Measurements from ENCODE around the gene PTPRT. TPM values are rescaled to one million over a fixed set of nuclear protein-coding genes. Genes with fewer than 3 reads are reported as not detected.

The PTPRT gene
- total RNA-seq, 1 experiment from 2014 or later = not detected

- Histone ChIP-seq H3K27me3 (replicated peaks; ENCODE audit: insufficient read depth, low read depth, low read length, poor library complexity) (no peaks in the 10 kb centered on the region), H3K4me1 (ENCODE audit: insufficient read depth, low read length, poor library complexity, severe bottlenecking) (no peaks in the 10 kb centered on the region), H3K9me3 (ENCODE audit: low read depth, low read length, poor library complexity, severe bottlenecking) (no peaks in the 10 kb centered on the region), H3K27ac (ENCODE audit: low read depth, low read length, poor library complexity, severe bottlenecking) (no peak overlapping the region), H3K4me3 (ENCODE audit: low read depth, low read length, poor library complexity, severe bottlenecking) (no peak overlapping the region), H3K36me3 (ENCODE audit: insufficient read depth, low read length, poor library complexity, severe bottlenecking) (no peaks in the 10 kb centered on the region)
- DNase-seq (ENCODE audit: low spot score) = no peak
- no TSS peak for BruUV-seq (replicated peaks)
- ChIA-PET POLR2A (ENCODE audit: low non-redundant PET) (no interaction called here), CTCF (no interaction called here)
- TF ChIP-seq EZH2 (IDR thresholded peaks at IDR 0.05; ENCODE audit: borderline replicate concordance, low read depth, low read length, poor library complexity, severe bottlenecking) (no peak), CTCF (conservative IDR thresholded peaks at IDR 0.05; ENCODE audit: low read depth, low read length) (no peak)
- intact Hi-C loops (cut with micrococcal nuclease; ENCODE audit: unreplicated experiment) = no loop called here
Measured at GRCh38 chr20:42581311-42581710, 608.4 kb downstream of the PTPRT start.

DNA sequence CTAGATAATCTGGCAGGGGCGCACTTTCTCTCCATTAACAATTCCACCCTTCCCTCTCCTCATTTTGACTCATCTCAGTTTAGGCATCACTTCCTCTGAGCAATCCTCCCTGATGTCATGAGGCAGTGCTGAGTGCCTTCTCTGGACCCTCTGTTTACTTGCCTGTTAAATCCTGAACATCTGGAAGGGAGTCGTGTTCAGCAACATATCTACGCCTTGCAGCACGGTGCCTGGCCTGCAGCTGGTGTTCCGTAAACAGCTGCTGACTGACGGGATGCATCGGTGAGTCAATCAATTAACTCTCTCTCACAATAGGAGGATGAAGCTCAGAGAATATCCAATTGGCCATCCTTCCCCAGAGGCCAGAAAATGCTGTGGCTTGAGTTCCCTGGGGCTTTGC, 613.5 kb downstream of the PTPRT start:
- Histone ChIP-seq H3K4me3 (ENCODE audit: low read depth, low read length, poor library complexity, severe bottlenecking) (no peak overlapping the region), H3K4me1 (ENCODE audit: insufficient read depth, low read length, poor library complexity, severe bottlenecking) (no peaks in the 10 kb centered on the region), H3K36me3 (ENCODE audit: insufficient read depth, low read length, poor library complexity, severe bottlenecking) (no peaks in the 10 kb centered on the region), H3K27me3 (replicated peaks; ENCODE audit: insufficient read depth, low read depth, low read length, poor library complexity) (no peaks in the 10 kb centered on the region), H3K9me3 (ENCODE audit: low read depth, low read length, poor library complexity, severe bottlenecking) (no peaks in the 10 kb centered on the region), H3K27ac (ENCODE audit: low read depth, low read length, poor library complexity, severe bottlenecking) (no peak overlapping the region)
- no TSS peak for BruUV-seq (replicated peaks)
- no peak for DNase-seq (ENCODE audit: low spot score)
- intact Hi-C loops (cut with micrococcal nuclease; ENCODE audit: unreplicated experiment) = no loop called here
- ChIA-PET POLR2A (ENCODE audit: low non-redundant PET) (no interaction called here), CTCF (no interaction called here)
- TF ChIP-seq EZH2 (IDR thresholded peaks at IDR 0.05; ENCODE audit: borderline replicate concordance, low read depth, low read length, poor library complexity, severe bottlenecking) (no peak), CTCF (conservative IDR thresholded peaks at IDR 0.05; ENCODE audit: low read depth, low read length) (no peak)

- intact Hi-C loops (cut with micrococcal nuclease; ENCODE audit: unreplicated experiment) = no loop called here
- no peak for DNase-seq (ENCODE audit: low spot score)
- Histone ChIP-seq H3K4me1 (ENCODE audit: insufficient read depth, low read length, poor library complexity, severe bottlenecking) (no peaks in the 10 kb centered on the region), H3K36me3 (ENCODE audit: insufficient read depth, low read length, poor library complexity, severe bottlenecking) (no peaks in the 10 kb centered on the region), H3K27me3 (replicated peaks; ENCODE audit: insufficient read depth, low read depth, low read length, poor library complexity) (no peaks in the 10 kb centered on the region), H3K9me3 (ENCODE audit: low read depth, low read length, poor library complexity, severe bottlenecking) (no peaks in the 10 kb centered on the region), H3K27ac (ENCODE audit: low read depth, low read length, poor library complexity, severe bottlenecking) (no peak overlapping the region), H3K4me3 (ENCODE audit: low read depth, low read length, poor library complexity, severe bottlenecking) (no peak overlapping the region)
- BruUV-seq (replicated peaks) = no TSS peak
- ChIA-PET POLR2A (ENCODE audit: low non-redundant PET) (no interaction called here), CTCF (no interaction called here)
- TF ChIP-seq CTCF (conservative IDR thresholded peaks at IDR 0.05; ENCODE audit: low read depth, low read length) (no peak), EZH2 (IDR thresholded peaks at IDR 0.05; ENCODE audit: borderline replicate concordance, low read depth, low read length, poor library complexity, severe bottlenecking) (no peak)
Measured at GRCh38 chr20:42572320-42573016, 617.2 kb downstream of the PTPRT start.
